BJ (cell line): ENCODE results near the gene HSPA4. TPM values are rescaled to one million over a fixed set of nuclear protein-coding genes. Genes with fewer than 3 reads are reported as not detected.
"Not testable (repeated sequence)": the region's sequence is repeated elsewhere in the genome, so short reads cannot be mapped to it uniquely, and the experiment has no call there.

ENCODE experiments used
- CTCF ChIA-PET: fragments of 350-600 bp; formaldehyde crosslinking; extraction: SDS; loops from one replicate; lab custom pipeline; 2021; ENCODE audit warnings: antibody characterized with exemption, inconsistent platforms; lab: Yijun Ruan, JAX
- POLR2A ChIA-PET: fragments of 300-600 bp; sonication (Branson Sonifier 250); formaldehyde crosslinking; extraction: SDS; loops from one replicate; lab custom pipeline; 2021; ENCODE audit warnings: antibody characterized with exemption; lab: Charles Lee
- DNase-seq: peaks from one replicate; pipeline ENCODE4 v3.0.0-alpha.2; 2011; ENCODE audit warnings: low read depth
- H3K27me3 ChIP-seq: 2 replicates; pipeline ENCODE4 v1.6.0; 2011; ENCODE audit warnings: low read length; ENCODE audit not compliant: control insufficient read depth, insufficient read depth
- H3K36me3 ChIP-seq: 2 replicates; pipeline ENCODE4 v1.5.1; 2011; ENCODE audit warnings: low read length; ENCODE audit not compliant: control insufficient read depth, insufficient read depth
- H3K4me3 ChIP-seq: 2 replicates; pipeline ENCODE4 v1.5.1; 2011; ENCODE audit warnings: low read depth, mild to moderate bottlenecking, control low read depth, low read length
- polyA plus RNA-seq: library from polyadenylated mRNA; depleted of rRNA; stranded (reverse); fragments of >200 nt; gene quantifications from 2 replicates; pipeline ENCODE4 v1.2.3, GENCODE V29; 2011
- TF ChIP-seq, protein P1 (sequence below): IDR thresholded peaks from 2 replicates; pipeline ENCODE4 v1.5.1; 2011; ENCODE audit warnings: low read depth, mild to moderate bottlenecking, control low read depth, inconsistent platforms, low read length, moderate library complexity; ENCODE audit not compliant: insufficient read depth

Gene HSPA4
- polyA plus RNA-seq, 1 experiment = 16.8 TPM

DNA sequence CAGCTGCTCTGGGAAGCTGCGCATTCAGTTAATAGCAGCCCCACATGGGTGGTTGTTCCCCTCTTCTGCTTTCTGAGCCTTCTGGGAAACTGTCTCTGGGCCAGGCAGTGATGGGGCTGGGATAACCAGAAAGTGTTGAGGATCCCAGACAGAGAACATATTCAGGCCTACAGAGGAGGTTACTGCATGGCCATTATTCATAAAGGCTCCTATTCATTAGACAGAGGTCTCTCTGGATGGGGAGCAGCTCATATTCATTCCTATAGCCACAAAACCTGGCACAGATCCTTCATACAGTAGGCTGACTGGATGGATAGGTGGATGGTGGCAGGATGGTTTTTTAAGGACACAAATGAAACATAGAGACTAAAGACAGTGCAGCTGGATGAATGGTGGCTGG is 76.3 kb downstream of the HSPA4 start:
- Histone ChIP-seq H3K27me3 (peaks cover 4% of the 10 kb centered on the region), H3K4me3 (no peak overlapping the region), H3K36me3 (no peaks in the 10 kb centered on the region)
- TF ChIP-seq, protein P1, sequence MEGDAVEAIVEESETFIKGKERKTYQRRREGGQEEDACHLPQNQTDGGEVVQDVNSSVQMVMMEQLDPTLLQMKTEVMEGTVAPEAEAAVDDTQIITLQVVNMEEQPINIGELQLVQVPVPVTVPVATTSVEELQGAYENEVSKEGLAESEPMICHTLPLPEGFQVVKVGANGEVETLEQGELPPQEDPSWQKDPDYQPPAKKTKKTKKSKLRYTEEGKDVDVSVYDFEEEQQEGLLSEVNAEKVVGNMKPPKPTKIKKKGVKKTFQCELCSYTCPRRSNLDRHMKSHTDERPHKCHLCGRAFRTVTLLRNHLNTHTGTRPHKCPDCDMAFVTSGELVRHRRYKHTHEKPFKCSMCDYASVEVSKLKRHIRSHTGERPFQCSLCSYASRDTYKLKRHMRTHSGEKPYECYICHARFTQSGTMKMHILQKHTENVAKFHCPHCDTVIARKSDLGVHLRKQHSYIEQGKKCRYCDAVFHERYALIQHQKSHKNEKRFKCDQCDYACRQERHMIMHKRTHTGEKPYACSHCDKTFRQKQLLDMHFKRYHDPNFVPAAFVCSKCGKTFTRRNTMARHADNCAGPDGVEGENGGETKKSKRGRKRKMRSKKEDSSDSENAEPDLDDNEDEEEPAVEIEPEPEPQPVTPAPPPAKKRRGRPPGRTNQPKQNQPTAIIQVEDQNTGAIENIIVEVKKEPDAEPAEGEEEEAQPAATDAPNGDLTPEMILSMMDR = no peak
- ChIA-PET POLR2A (no interaction called here), CTCF (interaction anchor here (0.6 to 0.9 kb wide), 4 partner anchors 12 to 1987 kb away, joined by 3 to 4 read pairs (median 3); no protein-coding TSS in a partner anchor)
- no peak for DNase-seq

- Histone ChIP-seq H3K36me3 (no peaks in the 10 kb centered on the region), H3K4me3 (no peak overlapping the region), H3K27me3 (peaks cover 2% of the 10 kb centered on the region)
- TF ChIP-seq, protein P1 = no peak
- no peak for DNase-seq
- CTCF ChIA-PET = interaction anchor here (1.0 kb wide), 1 partner anchor 13 kb away, joined by 3 read pairs; no protein-coding TSS in a partner anchor
- POLR2A ChIA-PET = no interaction called here
These were observed 77.5 kb downstream of the HSPA4 start for GRCh38 chr5:133129289-133129688.

- ChIA-PET CTCF (interaction anchor here (1.0 kb wide), 1 partner anchor 14 kb away, joined by 3 read pairs; no protein-coding TSS in a partner anchor), POLR2A (no interaction called here)
- Histone ChIP-seq H3K27me3 (0 out of 2 replicates have a peak, but pooled peaks cover 2% of the 10 kb centered on the region), H3K4me3 (no peak overlapping the region), H3K36me3 (no peaks in the 10 kb centered on the region)
- DNase-seq = no peak
- TF ChIP-seq, protein P1 = no peak
These were observed 78.1 kb downstream of the HSPA4 start for GRCh38 chr5:133129950-133130349.

- Histone ChIP-seq H3K4me3 (no peak overlapping the region), H3K27me3 (0 out of 2 replicates have a peak, but pooled peaks cover 2% of the 10 kb centered on the region), H3K36me3 (no peaks in the 10 kb centered on the region)
- ChIA-PET CTCF (interaction anchor here (1.0 kb wide), 1 partner anchor 14 kb away, joined by 3 read pairs; no protein-coding TSS in a partner anchor), POLR2A (no interaction called here)
- TF ChIP-seq, protein P1 = no peak
- DNase-seq = no peak
These were observed 78.7 kb downstream of the HSPA4 start for GRCh38 chr5:133130387-133131118.

DNA sequence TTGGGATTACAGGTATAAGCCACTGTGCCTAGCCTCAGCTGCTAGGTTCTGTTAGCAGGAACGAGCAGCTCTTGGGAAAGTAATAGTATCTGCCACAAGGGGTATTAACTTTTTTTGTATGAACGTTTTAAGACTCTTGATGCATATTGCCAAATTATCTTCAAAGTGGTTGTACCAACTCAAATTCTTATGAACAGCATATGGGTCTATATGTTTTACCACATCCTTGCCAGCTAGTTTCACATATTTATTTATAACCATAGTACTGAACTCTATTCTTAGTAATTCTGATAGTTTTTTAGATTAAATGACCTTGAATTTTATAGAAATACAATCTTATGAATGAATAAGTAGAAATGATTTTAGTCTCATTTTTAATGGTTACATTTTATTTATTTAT is 80.9 kb downstream of the HSPA4 start:
- TF ChIP-seq, protein P1 = no peak
- H3K27me3 ChIP-seq = no peaks in the 10 kb centered on the region
- no peaks in the 10 kb centered on the region for H3K36me3 ChIP-seq
- H3K4me3 ChIP-seq = no peak overlapping the region
- CTCF ChIA-PET = interaction anchor here (1.0 to 1.1 kb wide), 2 partner anchors 11 to 155 kb away, joined by 3 to 4 read pairs; no protein-coding TSS in a partner anchor
- no peak for DNase-seq
- POLR2A ChIA-PET = no interaction called here

GRCh38 chr5:133133241-133133640 is 81.4 kb downstream of the HSPA4 start:
- H3K4me3 ChIP-seq, H3K27me3 ChIP-seq, CTCF ChIA-PET, DNase-seq, H3K36me3 ChIP-seq, POLR2A ChIA-PET: not testable (repeated sequence)

DNA sequence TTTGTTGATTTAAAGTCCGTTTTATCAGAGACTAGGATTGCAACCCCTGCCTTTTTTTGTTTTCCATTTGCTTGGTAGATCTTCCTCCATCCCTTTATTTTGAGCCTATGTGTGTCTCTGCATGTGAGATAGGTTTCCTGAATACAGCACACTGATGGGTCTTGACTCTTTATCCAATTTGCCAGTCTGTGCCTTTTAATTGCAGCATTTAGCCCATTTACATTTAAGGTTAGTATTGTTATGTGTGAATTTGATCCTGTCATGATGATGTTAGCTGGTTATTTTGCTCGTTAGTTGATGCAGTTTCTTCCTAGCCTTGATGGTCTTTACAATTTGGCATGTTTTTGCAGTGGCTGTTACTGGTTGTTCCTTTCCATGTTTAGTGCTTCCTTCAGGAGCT is 85.1 kb downstream of the HSPA4 start:
- DNase-seq, POLR2A ChIA-PET, H3K27me3 ChIP-seq, H3K36me3 ChIP-seq, H3K4me3 ChIP-seq, CTCF ChIA-PET: not testable (repeated sequence)
